AG04450 (cell line): ENCODE results near the gene SIGLEC15. TPM values are rescaled to one million over a fixed set of nuclear protein-coding genes. Genes with fewer than 3 reads are reported as not detected.
A peak's percentile ranks its signal among the peaks of the same experiment; 100 is the strongest.
"Not testable (repeated sequence)": the region's sequence is repeated elsewhere in the genome, so short reads cannot be mapped to it uniquely, and the experiment has no call there.

Experiments used
- CTCF ChIA-PET: fragments of 300-600, 350-600 bp; formaldehyde crosslinking; extraction: SDS; loops from one replicate; lab custom pipeline; 2022; ENCODE audit warnings: antibody characterized with exemption, inconsistent platforms; lab: Charles Lee
- POLR2A ChIA-PET: fragments of 350-600 bp; formaldehyde crosslinking; extraction: SDS; loops from one replicate; lab custom pipeline; 2021; ENCODE audit warnings: antibody characterized with exemption, inconsistent platforms; lab: Yijun Ruan, JAX
- DNase-seq: peaks from one replicate; pipeline ENCODE4 v3.0.0-alpha.2; 2011; ENCODE audit warnings: low read depth, low spot score
- H3K27ac ChIP-seq: one replicate; pipeline ENCODE4 v1.5.1; 2012; ENCODE audit warnings: low read depth, low read length, control low read depth
- H3K27me3 ChIP-seq: one replicate; pipeline ENCODE4 v1.6.0; 2012; ENCODE audit warnings: low read length; ENCODE audit not compliant: control insufficient read depth, insufficient read depth
- H3K4me3 ChIP-seq: 2 replicates; pipeline ENCODE4 v1.5.1; 2011; ENCODE audit warnings: mild to moderate bottlenecking, low read depth, low read length, control low read depth
- H3K9me3 ChIP-seq: 2 replicates; pipeline ENCODE4 v1.5.1; 2012; ENCODE audit warnings: low read length; ENCODE audit not compliant: control insufficient read depth, insufficient read depth
- CTCF ChIP-seq: IDR thresholded peaks from 2 replicates; pipeline ENCODE4 v1.5.1; 2011; ENCODE audit warnings: low read depth, low read length, control low read depth, inconsistent platforms
- polyA plus RNA-seq: library from polyadenylated mRNA; depleted of rRNA; stranded (reverse); fragments of >200 nt; gene quantifications from 2 replicates; pipeline ENCODE4 v1.2.3, GENCODE V29; 2011

Gene SIGLEC15
- polyA plus RNA-seq, 1 experiment = 1.6 TPM

GRCh38 chr18:45805551-45805950, 19.9 kb upstream of the SIGLEC15 start:
- Histone ChIP-seq H3K9me3 (no peaks in the 10 kb centered on the region; the same call in 1 of the 2 replicates), H3K27ac (no peak overlapping the region), H3K4me3 (no peak overlapping the region), H3K27me3 (no peaks in the 10 kb centered on the region)
- ChIA-PET CTCF (interaction anchor here (0.7 kb wide), 1 partner anchor 111 kb away, joined by 3 read pairs; no protein-coding TSS in a partner anchor), POLR2A (no interaction called here)
- DNase-seq = no peak
- TF ChIP-seq CTCF = no peak

- TF ChIP-seq CTCF = no peak
- DNase-seq = no peak
- Histone ChIP-seq H3K27me3 (no peaks in the 10 kb centered on the region), H3K27ac (peak overlapping the region; percentile 91), H3K9me3 (no peaks in the 10 kb centered on the region; the same call in 1 of the 2 replicates), H3K4me3 (no peak overlapping the region)
- ChIA-PET POLR2A (no interaction called here), CTCF (interaction anchor here (0.7 to 1.0 kb wide), 2 partner anchors 112 to 169 kb away, joined by 3 read pairs; no protein-coding TSS in a partner anchor)
Measured at GRCh38 chr18:45806226-45806625, 19.2 kb upstream of the SIGLEC15 start.

GRCh38 chr18:45807144-45807543, 18.3 kb upstream of the SIGLEC15 start:
- POLR2A ChIA-PET, H3K4me3 ChIP-seq, H3K27me3 ChIP-seq, H3K9me3 ChIP-seq, DNase-seq: not testable (repeated sequence)
- CTCF ChIA-PET = interaction anchor here (1.0 kb wide), 1 partner anchor 168 kb away, joined by 3 read pairs; no protein-coding TSS in a partner anchor
- peak overlapping the region; percentile 91 for H3K27ac ChIP-seq

- CTCF ChIA-PET = not testable (repeated sequence)
Measured at GRCh38 chr18:45814733-45815132, 10.7 kb upstream of the SIGLEC15 start.

GRCh38 chr18:45817543-45817942, 7.9 kb upstream of the SIGLEC15 start:
- no peak for TF ChIP-seq CTCF
- Histone ChIP-seq H3K4me3 (no peak overlapping the region), H3K27ac (no peak overlapping the region), H3K9me3 (peaks cover 3% of the 10 kb centered on the region; the same call in 1 of the 2 replicates), H3K27me3 (no peaks in the 10 kb centered on the region)
- ChIA-PET CTCF (no interaction called here), POLR2A (no interaction called here)
- no peak for DNase-seq

More at GRCh38 chr18:45814733-45815132, 10.7 kb upstream of the SIGLEC15 start:
- DNase-seq, POLR2A ChIA-PET, H3K27ac ChIP-seq, H3K4me3 ChIP-seq, H3K27me3 ChIP-seq, H3K9me3 ChIP-seq: not testable (repeated sequence)

GRCh38 chr18:45818765-45819164, 6.7 kb upstream of the SIGLEC15 start:
- DNase-seq, POLR2A ChIA-PET: not testable (repeated sequence)

More at GRCh38 chr18:45818765-45819164, 6.7 kb upstream of the SIGLEC15 start:
- H3K27me3 ChIP-seq, H3K4me3 ChIP-seq, CTCF ChIA-PET, H3K9me3 ChIP-seq, H3K27ac ChIP-seq: not testable (repeated sequence)
